ENCODE data around the gene TMCO4. TPM values are rescaled to one million over a fixed set of nuclear protein-coding genes. Genes with fewer than 3 reads are reported as not detected.

Gene TMCO4
- total RNA-seq, 1 experiment from 2014 or later = 7.2 TPM

DNA sequence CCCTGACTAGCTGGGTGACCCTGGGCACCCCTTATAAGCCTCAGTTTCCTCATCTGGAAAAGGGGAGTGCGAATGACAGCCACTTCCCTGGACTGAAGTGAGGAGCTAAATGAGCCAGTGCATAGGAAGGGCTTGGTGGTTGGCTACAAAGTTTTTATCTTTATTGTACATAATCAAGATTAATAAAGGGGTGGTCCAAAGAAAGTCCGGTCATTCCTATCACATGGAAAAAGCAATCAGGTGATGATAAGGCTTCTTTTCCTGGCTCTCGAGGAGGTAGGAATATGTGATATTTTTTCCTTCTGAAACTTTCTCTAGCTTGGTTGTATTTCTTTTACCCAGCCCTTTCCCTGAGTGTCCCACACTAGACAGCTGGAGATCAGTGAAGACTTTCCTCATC lies 56.5 kb downstream of the TMCO4 start (continued):
- TF ChIP-seq, protein P1, sequence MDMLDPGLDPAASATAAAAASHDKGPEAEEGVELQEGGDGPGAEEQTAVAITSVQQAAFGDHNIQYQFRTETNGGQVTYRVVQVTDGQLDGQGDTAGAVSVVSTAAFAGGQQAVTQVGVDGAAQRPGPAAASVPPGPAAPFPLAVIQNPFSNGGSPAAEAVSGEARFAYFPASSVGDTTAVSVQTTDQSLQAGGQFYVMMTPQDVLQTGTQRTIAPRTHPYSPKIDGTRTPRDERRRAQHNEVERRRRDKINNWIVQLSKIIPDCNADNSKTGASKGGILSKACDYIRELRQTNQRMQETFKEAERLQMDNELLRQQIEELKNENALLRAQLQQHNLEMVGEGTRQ (CRISPR knock-in tag; IDR thresholded peaks at IDR 0.05) = no peak
- no peak for TF ChIP-seq ZNF281 (CRISPR knock-in tag; IDR thresholded peaks at IDR 0.05)
- TF ChIP-seq CREB1 (CRISPR knock-in tag; IDR thresholded peaks at IDR 0.05) = no peak
- TF ChIP-seq ERG (CRISPR knock-in tag; IDR thresholded peaks at IDR 0.05) = no peak
- TF ChIP-seq NR1H2 (CRISPR knock-in tag; IDR thresholded peaks at IDR 0.05) = no peak

GRCh38 chr1:19739628-19740027 lies 60.1 kb downstream of the TMCO4 start:
- Mint-ChIP-seq H3K9me3 (peaks cover 7% of the 10 kb centered on the region; the same call in 1 of the 2 replicates), H3K4me1 (no peaks in the 10 kb centered on the region), H3K27ac (no peak overlapping the region), H3K27me3 (ENCODE audit: low read depth) (no peaks in the 10 kb centered on the region), H3K4me3 (no peak overlapping the region), H3K36me3 (0 out of 2 replicates have a peak, but pooled peaks cover 6% of the 10 kb centered on the region)
- DNase-seq (ENCODE audit: low spot score) (no peak), ATAC-seq (no peak)
- ChIA-PET POLR2A (no interaction called here), CTCF (interaction anchor here (1.2 kb wide), 1 partner anchor 24 kb away, joined by 4 read pairs; no protein-coding TSS in a partner anchor)
- TF ChIP-seq TEAD4 (CRISPR knock-in tag; IDR thresholded peaks at IDR 0.05) (no peak), ZNF121 (CRISPR knock-in tag; IDR thresholded peaks at IDR 0.05) (no peak), FOXP1 (CRISPR knock-in tag; IDR thresholded peaks at IDR 0.05; ENCODE audit: borderline replicate concordance) (no peak), CTCF (IDR thresholded peaks at IDR 0.05) (no peak), FOXK1 (CRISPR knock-in tag; IDR thresholded peaks at IDR 0.05) (no peak), AFF4 (CRISPR knock-in tag; IDR thresholded peaks at IDR 0.05; ENCODE audit: borderline replicate concordance) (no peak), ZNF423 (CRISPR knock-in tag; IDR thresholded peaks at IDR 0.05) (no peak), ZBTB43 (CRISPR knock-in tag; IDR thresholded peaks at IDR 0.05) (no peak), GABPB1 (CRISPR knock-in tag; IDR thresholded peaks at IDR 0.05) (no peak), FOXJ3 (CRISPR knock-in tag; IDR thresholded peaks at IDR 0.05; ENCODE audit: borderline replicate concordance) (no peak), ZMAT4 (CRISPR knock-in tag; IDR thresholded peaks at IDR 0.05) (no peak), NFE2L1 (CRISPR knock-in tag; IDR thresholded peaks at IDR 0.05) (no peak)
- TF ChIP-seq, protein P2, sequence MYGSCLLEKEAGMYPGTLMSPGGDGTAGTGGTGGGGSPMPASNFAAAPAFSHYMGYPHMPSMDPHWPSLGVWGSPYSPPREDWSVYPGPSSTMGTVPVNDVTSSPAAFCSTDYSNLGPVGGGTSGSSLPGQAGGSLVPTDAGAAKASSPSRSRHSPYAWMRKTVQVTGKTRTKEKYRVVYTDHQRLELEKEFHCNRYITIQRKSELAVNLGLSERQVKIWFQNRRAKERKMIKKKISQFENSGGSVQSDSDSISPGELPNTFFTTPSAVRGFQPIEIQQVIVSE (CRISPR knock-in tag; IDR thresholded peaks at IDR 0.05; ENCODE audit: borderline replicate concordance) = no peak
- TF ChIP-seq, protein P3, sequence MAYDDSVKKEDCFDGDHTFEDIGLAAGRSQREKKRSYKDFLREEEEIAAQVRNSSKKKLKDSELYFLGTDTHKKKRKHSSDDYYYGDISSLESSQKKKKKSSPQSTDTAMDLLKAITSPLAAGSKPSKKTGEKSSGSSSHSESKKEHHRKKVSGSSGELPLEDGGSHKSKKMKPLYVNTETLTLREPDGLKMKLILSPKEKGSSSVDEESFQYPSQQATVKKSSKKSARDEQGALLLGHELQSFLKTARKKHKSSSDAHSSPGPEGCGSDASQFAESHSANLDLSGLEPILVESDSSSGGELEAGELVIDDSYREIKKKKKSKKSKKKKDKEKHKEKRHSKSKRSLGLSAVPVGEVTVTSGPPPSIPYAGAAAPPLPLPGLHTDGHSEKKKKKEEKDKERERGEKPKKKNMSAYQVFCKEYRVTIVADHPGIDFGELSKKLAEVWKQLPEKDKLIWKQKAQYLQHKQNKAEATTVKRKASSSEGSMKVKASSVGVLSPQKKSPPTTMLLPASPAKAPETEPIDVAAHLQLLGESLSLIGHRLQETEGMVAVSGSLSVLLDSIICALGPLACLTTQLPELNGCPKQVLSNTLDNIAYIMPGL (CRISPR knock-in tag; IDR thresholded peaks at IDR 0.05) = no peak
- TF ChIP-seq, protein P4, sequence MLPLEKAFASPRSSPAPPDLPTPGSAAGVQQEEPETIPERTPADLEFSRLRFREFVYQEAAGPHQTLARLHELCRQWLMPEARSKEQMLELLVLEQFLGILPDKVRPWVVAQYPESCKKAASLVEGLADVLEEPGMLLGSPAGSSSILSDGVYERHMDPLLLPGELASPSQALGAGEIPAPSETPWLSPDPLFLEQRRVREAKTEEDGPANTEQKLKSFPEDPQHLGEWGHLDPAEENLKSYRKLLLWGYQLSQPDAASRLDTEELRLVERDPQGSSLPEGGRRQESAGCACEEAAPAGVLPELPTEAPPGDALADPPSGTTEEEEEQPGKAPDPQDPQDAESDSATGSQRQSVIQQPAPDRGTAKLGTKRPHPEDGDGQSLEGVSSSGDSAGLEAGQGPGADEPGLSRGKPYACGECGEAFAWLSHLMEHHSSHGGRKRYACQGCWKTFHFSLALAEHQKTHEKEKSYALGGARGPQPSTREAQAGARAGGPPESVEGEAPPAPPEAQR (CRISPR knock-in tag; IDR thresholded peaks at IDR 0.05) = no peak
